Mucosa of stomach (tissue), 1 donor: ENCODE results near the gene MYORG.
A peak's percentile ranks its signal among the peaks of the same experiment; 100 is the strongest.

Experiments used
- H3K27me3 ChIP-seq: one replicate; pipeline ENCODE4 v1.7.0; 2013; ENCODE audit warnings: mild to moderate bottlenecking, low read length; ENCODE audit not compliant: control insufficient read depth, insufficient read depth
- H3K36me3 ChIP-seq: one replicate; pipeline ENCODE4 v1.7.0; 2013; ENCODE audit warnings: low read length; ENCODE audit not compliant: control insufficient read depth, insufficient read depth
- H3K4me1 ChIP-seq: one replicate; pipeline ENCODE4 v1.7.0; 2013; ENCODE audit warnings: mild to moderate bottlenecking, low read length; ENCODE audit not compliant: control insufficient read depth, insufficient read depth
- H3K4me3 ChIP-seq: one replicate; pipeline ENCODE4 v1.7.0; 2013; ENCODE audit warnings: low read length
- H3K9ac ChIP-seq: one replicate; pipeline ENCODE4 v1.7.0; 2013; ENCODE audit warnings: mild to moderate bottlenecking, low read length, moderate library complexity
- H3K9me3 ChIP-seq: one replicate; pipeline ENCODE4 v1.7.0; 2013; ENCODE audit warnings: mild to moderate bottlenecking, low read length, moderate library complexity; ENCODE audit not compliant: control insufficient read depth
- donor health status: Pancreatic carcinoma.

MYORG gene

GRCh38 chr9:34376596-34377403, at the start of gene MYORG:
MYORG (minus strand) TSS chr9:34376898; CDS start chr9:34372943, 3,955 bp downstream.
- H3K4me1 ChIP-seq: peaks cover 51% of the 10 kb centered on the region
- H3K4me3 ChIP-seq: peak within 1 kb of the TSS; percentile 61
- H3K27me3 ChIP-seq: no peaks in the 10 kb centered on the region
- H3K9me3 ChIP-seq: no peaks in the 10 kb centered on the region
- H3K9ac ChIP-seq: peak within 1 kb of the TSS; percentile 79
- no peaks in the 10 kb centered on the region for H3K36me3 ChIP-seq

- H3K36me3 ChIP-seq: no peaks in the 10 kb centered on the region
- H3K4me1 ChIP-seq: no peaks in the 10 kb centered on the region
Measured at GRCh38 chr9:34419716-34420504, 43.2 kb upstream of the MYORG start.

GRCh38 chr9:34417734-34418133, 41.0 kb upstream of the MYORG start:
- H3K27me3 ChIP-seq: no peaks in the 10 kb centered on the region
- no peaks in the 10 kb centered on the region for H3K9me3 ChIP-seq
- no peak overlapping the region for H3K9ac ChIP-seq
- H3K4me1 ChIP-seq: no peaks in the 10 kb centered on the region
- no peaks in the 10 kb centered on the region for H3K36me3 ChIP-seq
- no peak overlapping the region for H3K4me3 ChIP-seq

More at GRCh38 chr9:34419716-34420504, 43.2 kb upstream of the MYORG start:
- Histone ChIP-seq H3K4me3 (no peak overlapping the region), H3K9ac (no peak overlapping the region), H3K27me3 (no peaks in the 10 kb centered on the region), H3K9me3 (no peaks in the 10 kb centered on the region)

GRCh38 chr9:34413231-34413852, 36.6 kb upstream of the MYORG start:
- no peaks in the 10 kb centered on the region for H3K36me3 ChIP-seq
- H3K9ac ChIP-seq: no peak overlapping the region
- H3K27me3 ChIP-seq: no peaks in the 10 kb centered on the region
- no peak overlapping the region for H3K4me3 ChIP-seq
- no peaks in the 10 kb centered on the region for H3K4me1 ChIP-seq
- no peaks in the 10 kb centered on the region for H3K9me3 ChIP-seq

- no peaks in the 10 kb centered on the region for H3K9me3 ChIP-seq
- H3K4me1 ChIP-seq: no peaks in the 10 kb centered on the region
- no peaks in the 10 kb centered on the region for H3K36me3 ChIP-seq
- H3K27me3 ChIP-seq: no peaks in the 10 kb centered on the region
- no peak overlapping the region for H3K4me3 ChIP-seq
- H3K9ac ChIP-seq: no peak overlapping the region
Measured at GRCh38 chr9:34412336-34412735, 35.6 kb upstream of the MYORG start.

- H3K4me3 ChIP-seq: no peak overlapping the region
- no peaks in the 10 kb centered on the region for H3K4me1 ChIP-seq
- H3K9ac ChIP-seq: no peak overlapping the region
- H3K36me3 ChIP-seq: no peaks in the 10 kb centered on the region
- H3K9me3 ChIP-seq: no peaks in the 10 kb centered on the region
- H3K27me3 ChIP-seq: no peaks in the 10 kb centered on the region
Measured at GRCh38 chr9:34409154-34409553, 32.5 kb upstream of the MYORG start.

GRCh38 chr9:34408173-34408572, 31.5 kb upstream of the MYORG start:
- Histone ChIP-seq H3K36me3 (no peaks in the 10 kb centered on the region), H3K27me3 (no peaks in the 10 kb centered on the region), H3K9ac (no peak overlapping the region), H3K4me1 (no peaks in the 10 kb centered on the region), H3K9me3 (no peaks in the 10 kb centered on the region), H3K4me3 (no peak overlapping the region)

- Histone ChIP-seq H3K4me3 (no peak overlapping the region), H3K36me3 (no peaks in the 10 kb centered on the region), H3K4me1 (no peaks in the 10 kb centered on the region), H3K27me3 (no peaks in the 10 kb centered on the region), H3K9me3 (no peaks in the 10 kb centered on the region), H3K9ac (no peak overlapping the region)
Measured at GRCh38 chr9:34406219-34406618, 29.5 kb upstream of the MYORG start.

- Histone ChIP-seq H3K36me3 (no peaks in the 10 kb centered on the region), H3K9me3 (no peaks in the 10 kb centered on the region), H3K9ac (no peak overlapping the region), H3K27me3 (no peaks in the 10 kb centered on the region), H3K4me1 (no peaks in the 10 kb centered on the region), H3K4me3 (no peak overlapping the region)
Measured at GRCh38 chr9:34405719-34406118, 29.0 kb upstream of the MYORG start.

- Histone ChIP-seq H3K4me1 (no peaks in the 10 kb centered on the region), H3K36me3 (no peaks in the 10 kb centered on the region), H3K9ac (no peak overlapping the region), H3K27me3 (no peaks in the 10 kb centered on the region), H3K9me3 (no peaks in the 10 kb centered on the region), H3K4me3 (no peak overlapping the region)
Measured at GRCh38 chr9:34403554-34404380, 27.1 kb upstream of the MYORG start.

GRCh38 chr9:34400686-34401602, 24.2 kb upstream of the MYORG start:
- no peak overlapping the region for H3K4me3 ChIP-seq
- H3K27me3 ChIP-seq: no peaks in the 10 kb centered on the region
- no peaks in the 10 kb centered on the region for H3K9me3 ChIP-seq
- no peaks in the 10 kb centered on the region for H3K4me1 ChIP-seq
- no peaks in the 10 kb centered on the region for H3K36me3 ChIP-seq
- H3K9ac ChIP-seq: no peak overlapping the region
